Prostate gland (tissue), 2 donors: Measurements from ENCODE around the gene ANTXR1. TPM values are rescaled to one million over a fixed set of nuclear protein-coding genes. Genes with fewer than 3 reads are reported as not detected.

Source experiments
- DNase-seq: peaks from one replicate; pipeline ENCODE4 v3.0.0-alpha.2; 2019; ENCODE audit warnings: low spot score
- H3K27ac ChIP-seq, 2 donors: fragments of 200-600 bp; sonication (generic); 2 replicates each; pipeline ENCODE4 v1.5.1; 2017 to 2019
- H3K27me3 ChIP-seq: fragments of 200-600 bp; sonication (generic); replicated peaks from 2 replicates; pipeline ENCODE4 v1.5.1; 2019; ENCODE audit not compliant: insufficient read depth
- H3K36me3 ChIP-seq, 2 donors: fragments of 200-600 bp; sonication (generic); 1 replicate in 1 of 2; 2 replicates in 1 of 2; pipeline versions ENCODE4 v1.5.1 to v1.8.1; 2017 to 2019
- H3K4me1 ChIP-seq: fragments of 200-600 bp; sonication (generic); replicated peaks from 2 replicates; pipeline ENCODE4 v1.5.1; 2019
- H3K4me3 ChIP-seq, 2 donors: fragments of 200-600 bp; sonication (generic); 2 replicates each; pipeline ENCODE4 v1.5.1; 2017 to 2019
- H3K9me3 ChIP-seq: fragments of 200-600 bp; sonication (generic); 2 replicates; pipeline ENCODE4 v1.5.1; 2017
- CTCF ChIP-seq, 4 experiments: fragments of 200-600 bp in 2 of 4; fragments of 450-650 bp in 2 of 4; sonication (generic) in 2 of 4; IDR thresholded peaks; 1 replicate in 3 of 4; 2 replicates in 1 of 4; pipeline ENCODE4 v1.5.1; 2016 to 2019; ENCODE audit warnings: antibody characterized with exemption in 4 of 4, mild to moderate bottlenecking in 2 of 4, moderate library complexity in 2 of 4
- POLR2A ChIP-seq: fragments of 450-650 bp; IDR thresholded peaks from one replicate; pipeline ENCODE4 v1.6.1; 2016; ENCODE audit warnings: antibody characterized with exemption, mild to moderate bottlenecking
- POLR2AphosphoS5 ChIP-seq: sonication (generic); formaldehyde crosslinking; IDR thresholded peaks from one replicate; pipeline ENCODE4 v1.6.1; 2017; ENCODE audit warnings: antibody characterized with exemption
- WGBS: methylation state at CpG from one replicate; pipeline ENCODE4 v1.1.5; 2018; 5-methylcytosine and 5-hydroxymethylcytosine counted together
- intact Hi-C: fragments of 100-400 bp; cut with DNase I; formaldehyde crosslinking; loops from one replicate; pipeline ENCODE4 v1.14.2; 2022
- total RNA-seq, 2 donors: library from RNA; depleted of rRNA; stranded (reverse); fragments of >200 nt; gene quantifications; one replicate each; pipeline ENCODE4 v1.1.0, GENCODE V29; 2016

The ANTXR1 gene
- total RNA-seq, 2 donors from 2014 or later: 25.8 to 48.7 TPM

GRCh38 chr2:69001879-69002278, 11.1 kb upstream of the ANTXR1 start:
- H3K4me1 ChIP-seq: no peaks in the 10 kb centered on the region
- no peak overlapping the region for H3K27ac ChIP-seq
- DNase-seq: no peak
- no peaks in the 10 kb centered on the region for H3K36me3 ChIP-seq
- intact Hi-C loops: no loop called here
- no peaks in the 10 kb centered on the region for H3K9me3 ChIP-seq
- H3K4me3 ChIP-seq: no peak overlapping the region
- no peaks in the 10 kb centered on the region for H3K27me3 ChIP-seq
- no peak for TF ChIP-seq POLR2AphosphoS5
- TF ChIP-seq CTCF (IDR thresholded peaks at IDR 0.05): no peak
- no peak for TF ChIP-seq POLR2A

- TF ChIP-seq POLR2AphosphoS5 (no peak), CTCF (IDR thresholded peaks at IDR 0.05) (no peak), POLR2A (no peak)
- H3K4me1 ChIP-seq: no peaks in the 10 kb centered on the region
- H3K9me3 ChIP-seq: no peaks in the 10 kb centered on the region
- DNase-seq: no peak
- H3K36me3 ChIP-seq: no peaks in the 10 kb centered on the region
- intact Hi-C loops: no loop called here
- no peak overlapping the region for H3K27ac ChIP-seq
- no peaks in the 10 kb centered on the region for H3K27me3 ChIP-seq
- no peak overlapping the region for H3K4me3 ChIP-seq
- WGBS: 92% methylated on average over 2 of the region's 2 CpGs
Observed at GRCh38 chr2:69003731-69004130, 9.2 kb upstream of the ANTXR1 start.

- no peaks in the 10 kb centered on the region for H3K27me3 ChIP-seq
- no peak overlapping the region for H3K27ac ChIP-seq
- H3K4me3 ChIP-seq: no peak overlapping the region
- no peaks in the 10 kb centered on the region for H3K36me3 ChIP-seq
- intact Hi-C loops: no loop called here
- no peaks in the 10 kb centered on the region for H3K9me3 ChIP-seq
- no peak for DNase-seq
- TF ChIP-seq CTCF (IDR thresholded peaks at IDR 0.05) (no peak), POLR2AphosphoS5 (no peak), POLR2A (no peak)
- H3K4me1 ChIP-seq: no peaks in the 10 kb centered on the region
Observed at GRCh38 chr2:69007169-69007568, 5.8 kb upstream of the ANTXR1 start.

- no peaks in the 10 kb centered on the region for H3K9me3 ChIP-seq
- no peak overlapping the region for H3K27ac ChIP-seq
- H3K27me3 ChIP-seq: no peaks in the 10 kb centered on the region
- H3K36me3 ChIP-seq: no peaks in the 10 kb centered on the region
- intact Hi-C loops: no loop called here
- no peak overlapping the region for H3K4me3 ChIP-seq
- TF ChIP-seq CTCF (IDR thresholded peaks at IDR 0.05): no peak
- no peak for TF ChIP-seq POLR2A
- TF ChIP-seq POLR2AphosphoS5: no peak
- no peak for DNase-seq
- no peaks in the 10 kb centered on the region for H3K4me1 ChIP-seq
Observed at GRCh38 chr2:69007603-69008002, 5.4 kb upstream of the ANTXR1 start.

- TF ChIP-seq POLR2AphosphoS5 (no peak), CTCF (IDR thresholded peaks at IDR 0.05) (no peak), POLR2A (no peak)
- no peaks in the 10 kb centered on the region for H3K36me3 ChIP-seq
- no peaks in the 10 kb centered on the region for H3K4me1 ChIP-seq
- DNase-seq: no peak
- WGBS: 58% methylated on average over 8 of the region's 8 CpGs
- intact Hi-C loops: loop anchor here (10.0 kb wide), 5 partner anchors 66 to 704 kb away; partner anchors contain the start of gene AAK1
- no peaks in the 10 kb centered on the region for H3K27me3 ChIP-seq
- no peak overlapping the region for H3K27ac ChIP-seq
- H3K4me3 ChIP-seq: no peak overlapping the region
- no peaks in the 10 kb centered on the region for H3K9me3 ChIP-seq
Observed at GRCh38 chr2:69010437-69011194, 2.4 kb upstream of the ANTXR1 start.
